Hepatocyte (in vitro differentiated cells): ENCODE data around the gene RBMS1.

Experiments
- EZH2 ChIP-seq: fragments of 200-600 bp; sonication (generic); IDR thresholded peaks from 2 replicates; pipeline ENCODE4 v1.6.1; 2016; ENCODE audit warnings: antibody characterized with exemption, mild to moderate bottlenecking, borderline replicate concordance
- TF ChIP-seq, protein P1 (sequence below): fragments of 200-600 bp; sonication (generic); IDR thresholded peaks from 2 replicates; pipeline ENCODE4 v1.5.1; 2016; ENCODE audit warnings: antibody characterized with exemption, mild to moderate bottlenecking; ENCODE audit not compliant: poor library complexity

DNA sequence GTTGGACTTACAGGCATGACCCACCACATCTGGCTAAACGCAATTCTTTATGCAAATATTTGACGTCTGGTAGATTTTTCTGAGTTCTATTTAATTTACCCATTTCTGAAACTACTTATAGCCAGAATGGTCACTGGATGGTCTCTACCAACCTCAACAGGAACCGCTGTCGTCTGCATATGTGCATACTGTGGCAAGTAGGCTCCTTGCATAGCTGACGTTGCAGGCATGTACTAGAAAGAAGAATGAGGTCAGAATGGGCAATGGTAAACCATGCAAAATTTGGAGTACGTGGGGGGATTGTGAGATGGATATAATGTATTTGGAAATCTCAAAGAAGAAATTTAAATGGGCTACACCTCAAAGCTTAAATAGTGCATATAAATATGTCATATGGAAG lies 216.5 kb downstream of the RBMS1 start:
- TF ChIP-seq, protein P1, sequence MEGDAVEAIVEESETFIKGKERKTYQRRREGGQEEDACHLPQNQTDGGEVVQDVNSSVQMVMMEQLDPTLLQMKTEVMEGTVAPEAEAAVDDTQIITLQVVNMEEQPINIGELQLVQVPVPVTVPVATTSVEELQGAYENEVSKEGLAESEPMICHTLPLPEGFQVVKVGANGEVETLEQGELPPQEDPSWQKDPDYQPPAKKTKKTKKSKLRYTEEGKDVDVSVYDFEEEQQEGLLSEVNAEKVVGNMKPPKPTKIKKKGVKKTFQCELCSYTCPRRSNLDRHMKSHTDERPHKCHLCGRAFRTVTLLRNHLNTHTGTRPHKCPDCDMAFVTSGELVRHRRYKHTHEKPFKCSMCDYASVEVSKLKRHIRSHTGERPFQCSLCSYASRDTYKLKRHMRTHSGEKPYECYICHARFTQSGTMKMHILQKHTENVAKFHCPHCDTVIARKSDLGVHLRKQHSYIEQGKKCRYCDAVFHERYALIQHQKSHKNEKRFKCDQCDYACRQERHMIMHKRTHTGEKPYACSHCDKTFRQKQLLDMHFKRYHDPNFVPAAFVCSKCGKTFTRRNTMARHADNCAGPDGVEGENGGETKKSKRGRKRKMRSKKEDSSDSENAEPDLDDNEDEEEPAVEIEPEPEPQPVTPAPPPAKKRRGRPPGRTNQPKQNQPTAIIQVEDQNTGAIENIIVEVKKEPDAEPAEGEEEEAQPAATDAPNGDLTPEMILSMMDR: no peak
- TF ChIP-seq EZH2: no peak
